GM12878 (cell line): ENCODE results near the gene GPBP1.

ENCODE experiments used
- EZH2 ChIP-seq: IDR thresholded peaks from 2 replicates; pipeline ENCODE4 v1.6.1; 2012; ENCODE audit warnings: low read depth, mild to moderate bottlenecking, control low read depth, inconsistent platforms, low read length, borderline replicate concordance; ENCODE audit not compliant: control insufficient read depth
- RCOR1 ChIP-seq: conservative IDR thresholded peaks from 2 replicates; pipeline ENCODE4 v1.6.1; 2012; ENCODE audit warnings: low read depth, low read length, improper control_type of control experiment
- SP1 ChIP-seq: IDR thresholded peaks from one replicate; pipeline ENCODE4 v1.6.1; 2011; ENCODE audit warnings: low read depth, low read length

- TF ChIP-seq SP1 (no peak), RCOR1 (no peak), EZH2 (no peak)
Observed at GRCh38 chr5:57313716-57314115, 139.9 kb downstream of the GPBP1 start.
